HG03439 (cell line): ENCODE results near the gene ADGRF3.
"Not testable (repeated sequence)": the region's sequence is repeated elsewhere in the genome, so short reads cannot be mapped to it uniquely, and the experiment has no call there.

Source experiments
- ATAC-seq: cut with Tn5 transposase; IDR thresholded peaks from one replicate; pipeline ENCODE4 v1.9.1; 2021; ENCODE audit warnings: mild to moderate bottlenecking, moderate library complexity; ENCODE audit not compliant: unreplicated experiment

ADGRF3 gene

GRCh38 chr2:26352892-26353291 is 6.3 kb upstream of the ADGRF3 start:
- ATAC-seq = no peak

GRCh38 chr2:26351375-26352090 is 4.9 kb upstream of the ADGRF3 start:
- no peak for ATAC-seq

GRCh38 chr2:26349690-26350089 is 3.1 kb upstream of the ADGRF3 start:
- ATAC-seq = no peak

- ATAC-seq = no peak
Measured at GRCh38 chr2:26347286-26347865, 787 bp upstream of the ADGRF3 start.

- ATAC-seq = peak; percentile 93
Measured at GRCh38 chr2:26345545-26346453, 790 bp downstream of the ADGRF3 start, which contains the start of gene SELENOI. SELENOI (plus strand) TSS chr2:26346143; CDS start chr2:26346233, 90 bp downstream.

GRCh38 chr2:26345283-26345544 is 1.4 kb downstream of the ADGRF3 start:
- no peak for ATAC-seq

GRCh38 chr2:26344581-26345282 is 1.9 kb downstream of the ADGRF3 start:
- ATAC-seq = no peak

- no peak for ATAC-seq
Measured at GRCh38 chr2:26340831-26341230, 5.8 kb downstream of the ADGRF3 start.

GRCh38 chr2:26337298-26337697 is 9.3 kb downstream of the ADGRF3 start:
- no peak for ATAC-seq

- no peak for ATAC-seq
Measured at GRCh38 chr2:26336719-26337118, 9.9 kb downstream of the ADGRF3 start.

- ATAC-seq = no peak
Measured at GRCh38 chr2:26335231-26335630, 11.4 kb downstream of the ADGRF3 start.

GRCh38 chr2:26333293-26333692 is 13.3 kb downstream of the ADGRF3 start:
- ATAC-seq = no peak

- not testable (repeated sequence) for ATAC-seq
Measured at GRCh38 chr2:26331321-26331720, 15.3 kb downstream of the ADGRF3 start.

- ATAC-seq = no peak
Measured at GRCh38 chr2:26330604-26331003, 16.0 kb downstream of the ADGRF3 start.

- no peak for ATAC-seq
Measured at GRCh38 chr2:26330114-26330549, 16.5 kb downstream of the ADGRF3 start.

- not testable (repeated sequence) for ATAC-seq
Measured at GRCh38 chr2:26329083-26329482, 17.5 kb downstream of the ADGRF3 start.

GRCh38 chr2:26327291-26328272 is 19.0 kb downstream of the ADGRF3 start:
- ATAC-seq = no peak

- ATAC-seq = no peak
Measured at GRCh38 chr2:26326514-26326913, 20.1 kb downstream of the ADGRF3 start.

- ATAC-seq = no peak
Measured at GRCh38 chr2:26325851-26326250, 20.7 kb downstream of the ADGRF3 start.

GRCh38 chr2:26324903-26325302 is 21.7 kb downstream of the ADGRF3 start:
- no peak for ATAC-seq
